WTC11 (cell line): ENCODE data around the gene AGO3. TPM values are rescaled to one million over a fixed set of nuclear protein-coding genes. Genes with fewer than 3 reads are reported as not detected.

Experiments
- ATAC-seq: fragments of 200-7000 bp; cut with Tn5 transposase; 2 replicates; pipeline ENCODE4 v1.10.0; 2021; ENCODE audit warnings: mild to moderate bottlenecking, moderate library complexity
- CTCF ChIA-PET: fragments of 300-600 bp; sonication (Branson Sonifier 250); formaldehyde crosslinking; loops from one replicate; lab custom pipeline; 2021; ENCODE audit warnings: antibody characterized with exemption; lab: Charles Lee
- POLR2A ChIA-PET: fragments of 350-600 bp; sonication (Branson Sonifier 250); formaldehyde crosslinking; loops from one replicate; lab custom pipeline; 2021; ENCODE audit warnings: antibody characterized with exemption; lab: Charles Lee
- DNase-seq: peaks from one replicate; pipeline ENCODE4 v3.0.0; 2021; ENCODE audit warnings: low spot score
- H3K27ac Mint-ChIP-seq: 2 replicates; pipeline ENCODE4 v1.8.0; 2021; ENCODE audit warnings: mixed read lengths
- H3K27me3 Mint-ChIP-seq: 2 replicates; pipeline ENCODE4 v1.8.0; 2021; ENCODE audit warnings: low read depth, mild to moderate bottlenecking, moderate library complexity, mixed read lengths
- H3K36me3 Mint-ChIP-seq: 2 replicates; pipeline ENCODE4 v1.8.0; 2021; ENCODE audit warnings: mixed read lengths
- H3K4me1 Mint-ChIP-seq: 2 replicates; pipeline ENCODE4 v1.8.0; 2022; ENCODE audit warnings: mixed read lengths
- H3K4me3 Mint-ChIP-seq: 2 replicates; pipeline ENCODE4 v1.8.0; 2021; ENCODE audit warnings: mild to moderate bottlenecking, moderate library complexity, mixed read lengths
- H3K9me3 Mint-ChIP-seq: 2 replicates; pipeline ENCODE4 v1.8.0; 2021; ENCODE audit warnings: mixed read lengths
- ATF1 ChIP-seq: sonication (generic); formaldehyde crosslinking; IDR thresholded peaks from 2 replicates; pipeline ENCODE4 v1.8.1; 2023; ENCODE audit warnings: mild to moderate bottlenecking, moderate library complexity, missing genetic modification reagents
- EMX1 ChIP-seq: fragments of 250-450 bp; sonication (Bioruptor Pico); IDR thresholded peaks from 2 replicates; pipeline ENCODE4 v1.8.0; 2021; ENCODE audit warnings: mild to moderate bottlenecking
- ESRRA ChIP-seq: sonication (generic); formaldehyde crosslinking; IDR thresholded peaks from 2 replicates; pipeline ENCODE4 v1.8.1; 2022; ENCODE audit warnings: mild to moderate bottlenecking, missing genetic modification reagents, borderline replicate concordance
- GABPB1 ChIP-seq: sonication (generic); formaldehyde crosslinking; IDR thresholded peaks from 2 replicates; pipeline ENCODE4 v1.8.1; 2023; ENCODE audit warnings: mild to moderate bottlenecking, missing genetic modification reagents
- GRHL2 ChIP-seq: fragments of 250-450 bp; sonication (Bioruptor Pico); IDR thresholded peaks from 2 replicates; pipeline ENCODE4 v1.8.0; 2022; ENCODE audit warnings: mild to moderate bottlenecking, moderate library complexity; ENCODE audit not compliant: insufficient replicate concordance, severe bottlenecking
- GTF2I ChIP-seq: fragments of 250-450 bp; sonication (Bioruptor Pico); conservative IDR thresholded peaks from 2 replicates; pipeline ENCODE4 v1.4.0; 2021; ENCODE audit warnings: mild to moderate bottlenecking
- IRF1 ChIP-seq: sonication (generic); formaldehyde crosslinking; IDR thresholded peaks from 2 replicates; pipeline ENCODE4 v1.8.0; 2023; ENCODE audit warnings: missing genetic modification reagents
- IRF2 ChIP-seq: sonication (generic); formaldehyde crosslinking; IDR thresholded peaks from 2 replicates; pipeline ENCODE4 v1.8.0; 2022; ENCODE audit warnings: low read depth, missing genetic modification reagents, borderline replicate concordance
- MYBL2 ChIP-seq: sonication (generic); formaldehyde crosslinking; IDR thresholded peaks from 2 replicates; pipeline ENCODE4 v1.8.1; 2023; ENCODE audit warnings: mild to moderate bottlenecking, moderate library complexity, missing genetic modification reagents
- NR3C1 ChIP-seq: sonication (generic); formaldehyde crosslinking; conservative IDR thresholded peaks from 2 replicates; pipeline ENCODE4 v1.8.1; 2023; ENCODE audit warnings: low read depth, mild to moderate bottlenecking, missing genetic modification reagents
- RORB ChIP-seq: fragments of 250-450 bp; sonication (Bioruptor Pico); IDR thresholded peaks from 2 replicates; pipeline ENCODE4 v1.9.0; 2021; ENCODE audit warnings: mild to moderate bottlenecking
- SMAD3 ChIP-seq: sonication (generic); formaldehyde crosslinking; IDR thresholded peaks from 2 replicates; pipeline ENCODE4 v1.8.0; 2022; ENCODE audit warnings: missing genetic modification reagents, mild to moderate bottlenecking, borderline replicate concordance
- SMAD4 ChIP-seq: sonication (generic); formaldehyde crosslinking; IDR thresholded peaks from 2 replicates; pipeline ENCODE4 v1.8.0; 2022; ENCODE audit warnings: mild to moderate bottlenecking, missing genetic modification reagents
- SP1 ChIP-seq: sonication (generic); formaldehyde crosslinking; conservative IDR thresholded peaks from 2 replicates; pipeline ENCODE4 v1.8.1; 2022; ENCODE audit warnings: missing genetic modification reagents
- TCF7 ChIP-seq: sonication (generic); formaldehyde crosslinking; IDR thresholded peaks from 2 replicates; pipeline ENCODE4 v1.8.0; 2022; ENCODE audit warnings: mild to moderate bottlenecking, low read depth, missing genetic modification reagents, moderate library complexity
- TEAD1 ChIP-seq: sonication (generic); formaldehyde crosslinking; IDR thresholded peaks from 2 replicates; pipeline ENCODE4 v1.8.0; 2022; ENCODE audit warnings: mild to moderate bottlenecking, missing genetic modification reagents
- TP53 ChIP-seq: sonication (generic); formaldehyde crosslinking; IDR thresholded peaks from 2 replicates; pipeline ENCODE4 v1.8.1; 2023; ENCODE audit warnings: mild to moderate bottlenecking, missing genetic modification reagents
- ZNF121 ChIP-seq: sonication (generic); formaldehyde crosslinking; IDR thresholded peaks from 2 replicates; pipeline ENCODE4 v1.8.0; 2023; ENCODE audit warnings: missing genetic modification reagents
- ZNF232 ChIP-seq: sonication (generic); formaldehyde crosslinking; IDR thresholded peaks from 2 replicates; pipeline ENCODE4 v1.8.0; 2022; ENCODE audit warnings: mild to moderate bottlenecking, missing genetic modification reagents
- ZNF317 ChIP-seq: sonication (generic); formaldehyde crosslinking; IDR thresholded peaks from 2 replicates; pipeline ENCODE4 v1.8.1; 2023; ENCODE audit warnings: low read depth, mild to moderate bottlenecking, moderate library complexity, missing genetic modification reagents, borderline replicate concordance
- ZNF396 ChIP-seq: fragments of 250-450 bp; sonication (Bioruptor Pico); IDR thresholded peaks from 2 replicates; pipeline ENCODE4 v1.8.0; 2021; ENCODE audit warnings: mild to moderate bottlenecking, moderate library complexity, borderline replicate concordance
- ZNF423 ChIP-seq: fragments of 250-450 bp; sonication (Bioruptor Pico); IDR thresholded peaks from 2 replicates; pipeline ENCODE4 v2.1.2; 2022; ENCODE audit warnings: mild to moderate bottlenecking, moderate library complexity
- ZNF512 ChIP-seq: sonication (generic); formaldehyde crosslinking; IDR thresholded peaks from 2 replicates; pipeline ENCODE4 v1.8.1; 2022; ENCODE audit warnings: missing genetic modification reagents, borderline replicate concordance
- ZNF532 ChIP-seq: fragments of 250-450 bp; sonication (Bioruptor Pico); IDR thresholded peaks from 2 replicates; pipeline ENCODE4 v1.9.0; 2021; ENCODE audit warnings: mild to moderate bottlenecking, borderline replicate concordance
- total RNA-seq: library from RNA; stranded (reverse); gene quantifications from 3 replicates; pipeline ENCODE4 v1.2.3, GENCODE V29; 2021
- TF ChIP-seq, protein P1 (sequence below): sonication (generic); formaldehyde crosslinking; IDR thresholded peaks from 2 replicates; pipeline ENCODE4 v1.8.1; 2022; ENCODE audit warnings: mild to moderate bottlenecking, moderate library complexity, missing genetic modification reagents
- TF ChIP-seq, protein P2 (sequence below): sonication (generic); formaldehyde crosslinking; IDR thresholded peaks from 2 replicates; pipeline ENCODE4 v1.8.1; 2022; ENCODE audit warnings: low read depth, mild to moderate bottlenecking, moderate library complexity, missing genetic modification reagents, borderline replicate concordance

AGO3 gene
- total RNA-seq, 1 experiment from 2014 or later: 26.8 TPM

DNA sequence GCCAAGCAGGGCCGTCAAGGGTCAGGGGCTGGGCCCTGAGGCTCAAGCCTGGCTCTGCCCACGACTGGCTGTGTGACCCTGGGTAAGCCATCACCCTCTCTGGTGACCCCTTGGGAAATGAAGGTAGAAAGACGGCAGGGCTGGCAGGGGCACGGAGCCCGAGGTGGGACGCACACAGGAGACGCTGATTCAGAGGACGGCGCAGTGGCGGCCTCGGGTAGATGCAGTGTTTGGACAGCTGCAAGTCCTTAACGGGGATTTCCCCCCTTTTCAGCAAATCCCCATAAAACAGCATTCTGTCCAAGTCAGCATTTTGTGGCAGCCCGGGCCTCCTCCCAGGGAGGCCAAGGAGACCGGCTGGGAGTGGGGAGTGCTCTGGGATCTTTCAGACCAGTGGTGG lies 177.4 kb downstream of the AGO3 start (continued):
- TF ChIP-seq ZNF532 (CRISPR knock-in tag) (no peak), EMX1 (CRISPR knock-in tag) (no peak), SMAD4 (CRISPR knock-in tag) (no peak)
- TF ChIP-seq, protein P1, sequence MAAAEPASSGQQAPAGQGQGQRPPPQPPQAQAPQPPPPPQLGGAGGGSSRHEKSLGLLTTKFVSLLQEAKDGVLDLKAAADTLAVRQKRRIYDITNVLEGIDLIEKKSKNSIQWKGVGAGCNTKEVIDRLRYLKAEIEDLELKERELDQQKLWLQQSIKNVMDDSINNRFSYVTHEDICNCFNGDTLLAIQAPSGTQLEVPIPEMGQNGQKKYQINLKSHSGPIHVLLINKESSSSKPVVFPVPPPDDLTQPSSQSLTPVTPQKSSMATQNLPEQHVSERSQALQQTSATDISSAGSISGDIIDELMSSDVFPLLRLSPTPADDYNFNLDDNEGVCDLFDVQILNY (CRISPR knock-in tag): no peak

GRCh38 chr1:36109041-36109679 lies 178.3 kb downstream of the AGO3 start:
- ATAC-seq (peak; percentile 35), DNase-seq (no peak)
- Mint-ChIP-seq H3K9me3 (no peaks in the 10 kb centered on the region), H3K36me3 (no peaks in the 10 kb centered on the region), H3K4me3 (no peak overlapping the region), H3K27ac (no peak overlapping the region), H3K4me1 (no peaks in the 10 kb centered on the region), H3K27me3 (no peaks in the 10 kb centered on the region)
- POLR2A ChIA-PET: no interaction called here
- TF ChIP-seq IRF2: no peak
- TF ChIP-seq MYBL2 (CRISPR knock-in tag): no peak
- TF ChIP-seq RORB (CRISPR knock-in tag): no peak
- no peak for TF ChIP-seq ZNF423 (CRISPR knock-in tag)
- TF ChIP-seq TCF7 (CRISPR knock-in tag): no peak
- no peak for TF ChIP-seq TP53 (CRISPR knock-in tag)
- no peak for TF ChIP-seq NR3C1 (CRISPR knock-in tag)
- no peak for TF ChIP-seq SMAD3 (CRISPR knock-in tag)
- TF ChIP-seq ZNF396 (CRISPR knock-in tag): no peak
- TF ChIP-seq ZNF232: no peak
- no peak for TF ChIP-seq ZNF317 (CRISPR knock-in tag)
- no peak for TF ChIP-seq GABPB1 (CRISPR knock-in tag)
- no peak for TF ChIP-seq ATF1 (CRISPR knock-in tag)
- no peak for TF ChIP-seq IRF1 (CRISPR knock-in tag)
- CTCF ChIA-PET: interaction anchor here (0.6 to 2.0 kb wide), 3 partner anchors 10 to 26 kb away, joined by 4 to 10 read pairs (median 4); no protein-coding TSS in a partner anchor

GRCh38 chr1:36111151-36111550 lies 180.2 kb downstream of the AGO3 start:
- H3K4me3 Mint-ChIP-seq: no peak overlapping the region
- H3K4me1 Mint-ChIP-seq: no peaks in the 10 kb centered on the region
- no peak for ATAC-seq
- DNase-seq: no peak
- no peak overlapping the region; the same call in 1 of the 2 replicates for H3K27ac Mint-ChIP-seq
- no peaks in the 10 kb centered on the region for H3K36me3 Mint-ChIP-seq
- POLR2A ChIA-PET: no interaction called here
- no peaks in the 10 kb centered on the region for H3K9me3 Mint-ChIP-seq
- no peaks in the 10 kb centered on the region for H3K27me3 Mint-ChIP-seq
- CTCF ChIA-PET: interaction anchor here (1.1 kb wide), 1 partner anchor 77 kb away, joined by 3 read pairs; no protein-coding TSS in a partner anchor
- TF ChIP-seq SMAD4 (CRISPR knock-in tag) (no peak), TEAD1 (no peak), SP1 (no peak), ESRRA (CRISPR knock-in tag) (no peak), ZNF512 (no peak), GRHL2 (CRISPR knock-in tag) (no peak), RORB (CRISPR knock-in tag) (no peak), ZNF121 (CRISPR knock-in tag) (no peak), GTF2I (CRISPR knock-in tag) (no peak)
- TF ChIP-seq, protein P1 (CRISPR knock-in tag): no peak
- TF ChIP-seq, protein P2, sequence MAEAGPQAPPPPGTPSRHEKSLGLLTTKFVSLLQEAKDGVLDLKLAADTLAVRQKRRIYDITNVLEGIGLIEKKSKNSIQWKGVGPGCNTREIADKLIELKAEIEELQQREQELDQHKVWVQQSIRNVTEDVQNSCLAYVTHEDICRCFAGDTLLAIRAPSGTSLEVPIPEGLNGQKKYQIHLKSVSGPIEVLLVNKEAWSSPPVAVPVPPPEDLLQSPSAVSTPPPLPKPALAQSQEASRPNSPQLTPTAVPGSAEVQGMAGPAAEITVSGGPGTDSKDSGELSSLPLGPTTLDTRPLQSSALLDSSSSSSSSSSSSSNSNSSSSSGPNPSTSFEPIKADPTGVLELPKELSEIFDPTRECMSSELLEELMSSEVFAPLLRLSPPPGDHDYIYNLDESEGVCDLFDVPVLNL (CRISPR knock-in tag): no peak
